Measurements from ENCODE around the gene ITIH1. TPM values are rescaled to one million over a fixed set of nuclear protein-coding genes. Genes with fewer than 3 reads are reported as not detected.

Gene ITIH1
- total and polyA plus RNA-seq, 2 donors (not counting 3 experiments of a cell fraction or from before 2014, with no cell fraction given) = not detected

GRCh38 chr3:52820736-52821135 is 43.3 kb downstream of the ITIH1 start:
- intact Hi-C loops (cut with micrococcal nuclease) (loop anchor here (1.0 kb wide), 1 partner anchor 78 kb away; no protein-coding TSS in a partner anchor), dilution Hi-C loops (cut with MboI; ENCODE audit: extremely low pct_ligation_motif_present, low sequenced_read_pairs) (no loop called here)
- CTCF ChIA-PET = interaction anchor here (0.6 to 2.9 kb wide), 24 partner anchors 9 to 234 kb away, joined by 3 to 17 read pairs (median 6); partner anchors contain the start of genes ITIH4, MUSTN1 and NEK4

More at GRCh38 chr3:52820736-52821135, 43.3 kb downstream of the ITIH1 start:
- Histone ChIP-seq H3K79me2 (ENCODE audit: control insufficient read depth, insufficient read depth, low read length) (no peaks in the 10 kb centered on the region), H3K36me3 (ENCODE audit: control insufficient read depth in 2 of 2, extremely low read depth in 1 of 2, insufficient read depth in 2 of 2, low read length in 2 of 2) (no peaks in the 10 kb centered on the region), H4K20me1 (replicated peaks; ENCODE audit: control insufficient read depth, extremely low read depth, insufficient read depth, low read length) (no peaks in the 10 kb centered on the region), H3K9me1 (replicated peaks; ENCODE audit: control insufficient read depth, extremely low read depth, insufficient read depth, low read length) (no peaks in the 10 kb centered on the region), H3K9me3 (replicated peaks; ENCODE audit: control insufficient read depth, insufficient read depth, low read length) (no peaks in the 10 kb centered on the region), H3K27ac (ENCODE audit: insufficient read depth, low read depth, low read length) (no peak overlapping the region), H2AFZ (ENCODE audit: low read depth, low read length) (no peak overlapping the region), H3K4me1 (ENCODE audit: control insufficient read depth, extremely low read depth, insufficient read depth, low read length) (no peaks in the 10 kb centered on the region), H3K4me3 (replicated peaks in 1 of 3; ENCODE audit: insufficient read depth in 1 of 3, low read depth in 1 of 3, low read length in 3 of 3) (no peak overlapping the region), H3K9ac (replicated peaks; ENCODE audit: extremely low read depth, insufficient read depth, low read length) (no peak overlapping the region), H3K27me3 (ENCODE audit: control insufficient read depth in 2 of 2, insufficient read depth in 2 of 2, low read length in 2 of 2) (no peaks in the 10 kb centered on the region), H3K4me2 (ENCODE audit: insufficient read depth, low read length) (no peak overlapping the region)
- BruUV-seq (replicated peaks) = no TSS peak
- POLR2A ChIA-PET = no interaction called here
- TF ChIP-seq POLR2A (IDR thresholded peaks at IDR 0.05; ENCODE audit: low read depth, low read length) = no peak
- TF ChIP-seq JUN (IDR thresholded peaks at IDR 0.05; ENCODE audit: borderline replicate concordance, insufficient read depth, insufficient read length, low read depth) = no peak
- TF ChIP-seq CTCF (IDR thresholded peaks at IDR 0.05; ENCODE audit: extremely low read depth in 1 of 2, insufficient read depth in 1 of 2, low read depth in 1 of 2, low read length in 2 of 2) = peak; percentile 71 to 81
- no peak for TF ChIP-seq GATA2 (IDR thresholded peaks at IDR 0.05; ENCODE audit: insufficient read depth, insufficient read length, low read depth, low read length)
- no peak for TF ChIP-seq POLR2AphosphoS5 (IDR thresholded peaks at IDR 0.05; ENCODE audit: insufficient read depth, low read depth, low read length)
- TF ChIP-seq MYC (IDR thresholded peaks at IDR 0.05; ENCODE audit: low read depth, low read length) = no peak
- no peak for TF ChIP-seq EZH2 (IDR thresholded peaks at IDR 0.05; ENCODE audit: borderline replicate concordance, low read depth, low read length, severe bottlenecking)
- TF ChIP-seq, protein P1, sequence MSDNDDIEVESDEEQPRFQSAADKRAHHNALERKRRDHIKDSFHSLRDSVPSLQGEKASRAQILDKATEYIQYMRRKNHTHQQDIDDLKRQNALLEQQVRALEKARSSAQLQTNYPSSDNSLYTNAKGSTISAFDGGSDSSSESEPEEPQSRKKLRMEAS (IDR thresholded peaks at IDR 0.05; ENCODE audit: insufficient read depth, insufficient read length) = no peak
- FAIRE-seq (peak; percentile 60), DNase-seq (ENCODE audit: low read depth, low spot score) (peak; percentile 13)

Measured in endothelial cell of umbilical vein (primary cell).